Head of caudate nucleus (tissue), 42 donors: Measurements from ENCODE around the gene SLC35E2B.
"Not testable (repeated sequence)": the region's sequence is repeated elsewhere in the genome, so short reads cannot be mapped to it uniquely, and the experiment has no call there.

Experiments
- DNase-seq, 42 donors: peaks; one replicate each; pipeline versions ENCODE4 v3.0.0 to v3.0.0-alpha.2; 2020 to 2021; ENCODE audit warnings: mixed read lengths in 7 of 42
- intact Hi-C: fragments of 100-400 bp; cut with DNase I; formaldehyde crosslinking; loops from one replicate; pipeline ENCODE4 v1.15.0; 2022

The SLC35E2B gene

GRCh38 chr1:1705623-1706022 lies 13.0 kb upstream of the SLC35E2B start:
- peak in 1 of 42 donors; percentile 1 for DNase-seq
- intact Hi-C loops = not testable (repeated sequence)

- intact Hi-C loops = not testable (repeated sequence)
- peak in 4 of 42 donors; percentile 9 to 15 (median 13) for DNase-seq
Measured at GRCh38 chr1:1704284-1704957, 11.8 kb upstream of the SLC35E2B start.

- intact Hi-C loops = no loop called here
- peak in 5 of 42 donors; percentile 7 to 34 (median 10) for DNase-seq
Measured at GRCh38 chr1:1703796-1704195, 11.2 kb upstream of the SLC35E2B start.

GRCh38 chr1:1702506-1702905 lies 9.9 kb upstream of the SLC35E2B start:
- intact Hi-C loops = not testable (repeated sequence)
- DNase-seq = peak in 1 of 42 donors; percentile 5

- intact Hi-C loops, DNase-seq: not testable (repeated sequence)
Measured at GRCh38 chr1:1700557-1700956, 8.0 kb upstream of the SLC35E2B start.

- intact Hi-C loops, DNase-seq: not testable (repeated sequence)
Measured at GRCh38 chr1:1700067-1700466, 7.5 kb upstream of the SLC35E2B start.

GRCh38 chr1:1699061-1699460 lies 6.5 kb upstream of the SLC35E2B start:
- DNase-seq = peak in 2 of 42 donors; percentile 4 to 26
- intact Hi-C loops = not testable (repeated sequence)

GRCh38 chr1:1697358-1698183 lies 5.0 kb upstream of the SLC35E2B start:
- intact Hi-C loops = not testable (repeated sequence)
- peak in 4 of 42 donors; percentile 2 to 18 (median 10) for DNase-seq

- peak in 6 of 42 donors; percentile 0 to 16 (median 6) for DNase-seq
- intact Hi-C loops = not testable (repeated sequence)
Measured at GRCh38 chr1:1696431-1697357, 4.1 kb upstream of the SLC35E2B start.

- DNase-seq = peak in 31 of 42 donors; percentile 22 to 91 (median 83)
- intact Hi-C loops = not testable (repeated sequence)
Measured at GRCh38 chr1:1692324-1692713, 276 bp downstream of the SLC35E2B start.

GRCh38 chr1:1691443-1691842 lies 1.2 kb downstream of the SLC35E2B start:
- peak in 2 of 42 donors; percentile 2 to 4 for DNase-seq
- intact Hi-C loops = not testable (repeated sequence)

- peak in 7 of 42 donors; percentile 1 to 41 (median 5) for DNase-seq
- intact Hi-C loops = not testable (repeated sequence)
Measured at GRCh38 chr1:1689526-1689925, 3.1 kb downstream of the SLC35E2B start.

GRCh38 chr1:1687846-1688245 lies 4.7 kb downstream of the SLC35E2B start:
- intact Hi-C loops = no loop called here
- peak in 3 of 42 donors; percentile 2 to 17 (median 15) for DNase-seq

- intact Hi-C loops = no loop called here
- DNase-seq = peak in 1 of 42 donors; percentile 4
Measured at GRCh38 chr1:1684031-1684681, 8.4 kb downstream of the SLC35E2B start.

- intact Hi-C loops = no loop called here
- DNase-seq = peak in 3 of 42 donors; percentile 6 to 16 (median 14)
Measured at GRCh38 chr1:1683104-1683905, 9.3 kb downstream of the SLC35E2B start.

- DNase-seq = peak in 15 of 42 donors; percentile 3 to 60 (median 30)
- intact Hi-C loops = no loop called here
Measured at GRCh38 chr1:1680912-1681273, 11.7 kb downstream of the SLC35E2B start.

- DNase-seq = peak in 3 of 42 donors; percentile 1 to 28 (median 23)
- intact Hi-C loops = no loop called here
Measured at GRCh38 chr1:1680031-1680911, 12.3 kb downstream of the SLC35E2B start.
